AG08395 (cell line): ENCODE results near the gene L3MBTL3.

Experiments
- DNase-seq: peaks from one replicate; pipeline ENCODE4 v3.0.0; 2012; ENCODE audit warnings: mixed read lengths, low spot score

The L3MBTL3 gene

DNA sequence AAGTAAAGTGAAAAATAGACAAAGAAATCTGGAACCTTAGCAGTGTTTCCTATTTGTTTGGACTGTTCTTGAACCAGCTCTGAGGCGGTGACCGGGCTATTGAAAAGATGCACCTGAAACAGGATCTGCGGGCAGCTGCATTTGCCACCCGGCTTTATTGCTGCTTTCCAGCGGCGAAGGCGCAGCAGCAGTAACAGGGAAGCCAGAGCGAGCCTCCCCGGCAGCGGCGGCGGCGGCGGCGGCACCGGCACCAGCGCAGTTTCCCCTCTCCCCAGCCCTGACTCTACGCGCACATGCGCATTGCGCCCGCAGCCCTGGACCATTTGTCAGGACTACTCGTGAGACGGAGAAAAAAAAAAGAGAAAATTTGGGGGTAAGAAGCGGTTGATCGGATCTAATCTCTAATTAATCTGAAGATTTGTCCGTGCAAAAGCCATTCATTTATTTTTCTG is at the start of gene L3MBTL3:
Gene L3MBTL3 (plus strand): TSS at position 290 of the 452 bp plus-strand sequence. CDS start 24,119 bp downstream, outside the sequence.
- DNase-seq = peak; percentile 94

DNA sequence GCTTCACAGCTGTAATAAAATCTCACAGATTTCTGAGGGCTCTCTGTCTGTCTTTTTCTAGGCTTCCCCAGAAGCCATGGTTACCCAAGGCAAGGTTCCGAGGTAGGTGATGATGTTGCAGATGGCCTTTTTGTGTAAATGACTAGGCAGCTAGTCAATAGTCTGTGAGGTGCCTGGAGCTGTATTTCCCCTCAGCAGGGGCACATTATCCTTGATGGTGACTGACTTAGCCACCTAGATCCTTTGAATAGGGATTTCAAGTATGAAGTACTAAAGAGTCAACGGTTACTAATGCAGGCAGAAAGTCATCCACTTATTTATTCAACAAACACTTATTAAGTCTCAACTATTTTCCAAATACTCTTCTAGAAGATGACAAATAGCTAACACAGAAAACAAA is 49.3 kb upstream of the L3MBTL3 start:
- no peak for DNase-seq

- DNase-seq = no peak
Observed at GRCh38 chr6:129976110-129976509, 42.3 kb upstream of the L3MBTL3 start.

DNA sequence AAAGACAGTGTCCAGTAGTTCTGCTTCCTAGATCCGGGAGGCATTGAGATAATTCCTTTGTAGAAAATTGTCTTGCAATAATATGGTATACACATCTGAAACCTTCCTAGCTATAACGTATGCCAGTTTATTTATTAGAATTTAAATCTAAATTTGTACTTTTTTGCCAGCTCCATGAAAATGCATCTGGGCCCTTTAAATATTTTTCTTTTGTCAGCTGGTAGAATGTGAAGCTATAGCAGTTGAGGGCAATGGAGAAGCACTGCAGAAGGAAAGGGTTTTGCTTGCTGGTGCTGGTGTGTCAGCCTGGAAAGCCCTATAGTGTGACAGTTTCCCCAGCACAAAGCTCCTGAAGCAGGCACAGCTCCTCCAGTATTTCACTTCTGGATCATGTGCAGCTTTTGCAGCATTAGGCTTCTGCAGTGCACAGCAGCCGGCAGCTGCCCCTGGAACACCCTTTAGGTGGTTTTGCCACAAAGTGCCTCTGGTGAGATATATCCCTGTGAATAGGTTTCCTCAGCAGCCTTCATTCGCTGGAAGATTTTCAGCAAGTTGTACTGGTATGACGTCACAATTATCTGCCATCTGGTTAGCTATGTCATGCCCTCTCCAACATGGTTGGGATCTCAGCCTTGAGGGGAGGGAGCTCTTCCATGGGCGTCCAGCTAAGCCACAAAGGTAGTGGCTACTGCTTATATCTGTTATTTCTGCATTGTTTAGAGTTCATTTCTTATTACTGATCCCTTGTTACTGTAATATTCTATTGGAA is 40.0 kb upstream of the L3MBTL3 start:
- DNase-seq = no peak

- no peak for DNase-seq
Observed at GRCh38 chr6:129980821-129981220, 37.6 kb upstream of the L3MBTL3 start.

DNA sequence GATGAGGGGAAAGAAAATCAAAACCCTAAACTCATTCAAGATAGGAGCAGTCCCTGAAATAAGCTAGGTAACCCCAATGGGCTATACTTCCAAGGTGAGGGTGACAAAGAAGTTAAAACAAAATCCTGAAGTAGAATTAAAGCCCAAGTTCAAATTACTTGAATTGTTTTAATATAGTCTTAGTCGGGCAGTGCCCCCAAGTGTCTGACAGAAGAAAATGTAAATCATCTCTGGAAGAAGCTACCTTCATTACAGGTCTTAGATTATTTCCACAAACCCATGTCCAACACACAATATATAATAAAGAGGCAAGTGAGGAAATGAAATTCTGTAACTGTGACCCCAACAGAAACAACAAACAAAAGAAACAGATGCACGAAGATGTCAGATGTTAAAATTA is 36.8 kb upstream of the L3MBTL3 start:
- DNase-seq = no peak

- DNase-seq = no peak
Observed at GRCh38 chr6:129989396-129989795, 29.0 kb upstream of the L3MBTL3 start.

DNA sequence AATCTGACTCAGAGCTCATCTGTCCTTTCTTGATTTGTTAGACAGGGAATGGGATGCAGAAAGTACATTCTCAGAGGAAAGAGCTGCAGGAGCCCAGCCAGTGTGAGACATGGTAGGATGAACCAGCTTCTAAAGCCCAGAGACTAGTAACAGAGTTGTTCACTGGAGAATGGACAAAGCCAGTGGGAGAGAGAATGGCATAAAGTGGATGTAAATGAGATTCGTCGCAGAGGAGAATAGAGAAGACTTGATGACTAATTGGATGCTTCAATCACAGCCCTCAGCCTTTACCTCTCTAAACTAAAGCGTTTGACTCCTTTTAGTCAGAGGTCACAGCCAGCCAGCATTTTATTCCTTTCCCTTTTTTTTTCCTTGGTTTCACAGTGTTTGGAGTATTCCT is 25.5 kb upstream of the L3MBTL3 start:
- DNase-seq = no peak

- DNase-seq = no peak
Observed at GRCh38 chr6:129994410-129994809, 24.0 kb upstream of the L3MBTL3 start.

DNA sequence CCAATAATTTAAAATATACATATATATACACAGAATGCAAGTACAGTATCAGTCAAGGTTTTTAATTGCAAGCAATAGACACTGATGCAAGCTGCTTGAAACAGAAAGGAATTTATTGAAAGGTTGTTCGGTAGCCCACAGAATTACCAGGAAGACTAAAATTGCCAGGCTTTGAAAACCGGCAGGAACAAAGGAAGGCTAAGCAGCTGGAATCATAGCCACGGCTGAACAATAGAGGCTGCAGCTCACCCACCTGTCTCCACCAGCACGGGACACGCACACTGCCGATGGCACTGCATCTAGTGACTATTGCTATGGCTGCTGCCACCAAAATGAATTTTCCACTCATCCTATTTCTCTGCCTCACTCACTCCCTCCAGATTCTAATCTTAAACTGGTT is 22.0 kb upstream of the L3MBTL3 start:
- no peak for DNase-seq

- DNase-seq = no peak
Observed at GRCh38 chr6:130000526-130001421, 17.6 kb upstream of the L3MBTL3 start.

DNA sequence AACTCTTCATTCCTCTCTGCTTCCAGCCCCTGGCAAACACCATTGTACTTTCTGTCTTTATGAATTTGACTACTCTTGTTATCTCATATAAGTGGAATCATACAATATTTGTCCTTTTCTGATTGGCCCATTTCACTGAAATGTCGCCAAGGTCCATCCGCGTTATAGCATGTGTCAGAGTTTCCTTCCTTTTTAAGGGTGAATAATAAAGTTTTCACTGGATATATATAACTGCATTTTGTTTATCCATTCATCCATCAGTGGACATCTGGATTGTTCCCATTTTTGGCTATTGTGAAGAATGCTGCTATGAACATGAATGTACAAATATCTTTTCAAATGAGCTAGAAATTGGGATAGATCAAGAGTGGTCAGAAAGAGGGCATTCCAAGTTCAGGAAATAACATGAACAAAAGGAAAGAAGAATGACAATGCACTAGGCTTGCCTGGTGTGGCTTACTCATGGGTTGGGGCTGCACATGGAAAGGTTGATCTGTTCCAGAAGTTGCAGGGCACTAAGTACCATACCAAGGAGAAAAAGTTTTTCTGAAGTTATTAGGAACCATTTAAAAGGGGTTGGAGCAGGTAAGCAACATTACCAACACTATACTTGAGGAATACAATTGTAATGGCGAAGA is 10.0 kb upstream of the L3MBTL3 start:
- no peak for DNase-seq

GRCh38 chr6:130009146-130009545 is 9.2 kb upstream of the L3MBTL3 start:
- no peak for DNase-seq

GRCh38 chr6:130010387-130010786 is 8.0 kb upstream of the L3MBTL3 start:
- DNase-seq = no peak

- DNase-seq = no peak
Observed at GRCh38 chr6:130012728-130013127, 5.7 kb upstream of the L3MBTL3 start.

DNA sequence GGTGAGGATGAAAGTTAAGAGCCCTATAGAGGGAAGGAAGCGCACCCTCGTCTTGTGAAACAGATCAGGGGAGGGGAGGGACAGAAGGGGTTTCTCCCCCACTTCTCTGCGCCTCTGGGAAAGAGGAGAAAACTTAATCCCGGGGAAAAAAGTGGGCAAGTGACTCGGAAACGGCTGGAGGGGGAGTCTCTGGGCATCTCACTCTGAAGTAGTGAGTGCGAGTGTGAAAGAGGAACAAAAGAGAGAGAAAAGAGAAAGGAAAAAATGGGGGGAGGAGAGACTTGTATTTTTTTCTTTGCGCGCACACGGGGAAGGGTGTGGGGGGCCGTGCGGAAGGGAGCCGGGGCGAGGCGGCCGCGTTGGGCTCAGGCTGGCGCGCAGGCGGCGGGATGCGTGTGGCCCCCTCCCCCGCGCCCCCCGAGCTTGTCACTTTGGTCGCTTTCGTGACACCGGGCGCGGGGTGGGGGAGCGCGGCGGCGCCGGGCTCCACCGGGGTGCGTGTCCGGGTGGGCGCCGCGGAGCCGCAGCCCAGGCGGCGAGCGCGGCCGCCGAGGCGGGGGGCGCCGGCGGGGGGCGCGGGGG is 454 bp downstream of the L3MBTL3 start:
- peak; percentile 8 for DNase-seq

- DNase-seq = peak; percentile 11
Observed at GRCh38 chr6:130019326-130020072, 1.1 kb downstream of the L3MBTL3 start.

DNA sequence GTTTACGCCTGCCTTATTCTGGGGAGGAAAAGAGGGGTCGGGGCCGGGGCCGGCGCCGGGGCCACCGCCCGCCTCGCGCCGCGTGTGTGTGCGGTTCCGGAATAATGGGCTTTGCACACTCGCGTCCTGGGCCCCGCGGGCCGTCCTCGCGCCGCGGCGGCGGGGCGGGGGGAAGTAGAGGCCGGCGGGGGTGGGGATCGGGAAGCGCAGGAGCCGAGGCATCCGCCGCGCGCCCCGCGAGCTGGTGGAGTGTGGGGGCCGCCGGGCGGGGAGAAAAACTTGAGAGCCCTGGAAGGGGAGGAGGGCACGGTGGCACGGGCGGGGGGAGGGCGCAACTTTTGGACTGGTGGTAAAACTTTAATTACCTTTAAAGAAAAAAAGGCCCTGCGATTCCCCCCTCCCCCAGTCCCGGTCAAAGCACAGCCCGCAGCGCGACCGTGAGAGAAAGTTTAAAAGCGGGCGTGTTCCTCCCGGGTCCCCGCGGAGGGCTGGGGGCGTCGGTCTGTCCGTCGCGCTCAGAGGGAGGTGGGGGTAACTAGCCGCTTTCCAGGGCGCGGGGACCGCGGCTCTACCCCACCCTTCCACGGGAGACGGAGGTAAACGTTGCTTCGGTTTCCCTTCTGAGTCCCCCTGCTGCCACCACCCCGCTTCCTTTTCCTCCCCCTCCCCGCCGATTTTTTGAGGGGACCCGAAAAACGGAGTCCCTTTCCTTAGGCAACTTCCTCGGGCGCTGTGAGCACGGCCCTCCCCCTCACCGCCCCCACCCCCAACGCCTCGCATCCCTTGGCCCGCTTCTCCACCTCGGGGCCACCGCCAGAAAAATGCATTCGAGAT is 1.9 kb downstream of the L3MBTL3 start:
- peak; percentile 12 for DNase-seq

- peak; percentile 82 for DNase-seq
Observed at GRCh38 chr6:130020907-130021629, 2.7 kb downstream of the L3MBTL3 start.

- no peak for DNase-seq
Observed at GRCh38 chr6:130026859-130027258, 8.5 kb downstream of the L3MBTL3 start.
